WTC11 (cell line): ENCODE measurements around the gene PHLDA3.

ENCODE experiments used
- FOXJ3 ChIP-seq: sonication (generic); formaldehyde crosslinking; IDR thresholded peaks from 2 replicates; pipeline ENCODE4 v1.9.0; 2021; ENCODE audit warnings: missing genetic modification reagents, mild to moderate bottlenecking, borderline replicate concordance
- NFE2L1 ChIP-seq: sonication (generic); formaldehyde crosslinking; IDR thresholded peaks from 2 replicates; pipeline ENCODE4 v1.8.1; 2023; ENCODE audit warnings: missing genetic modification reagents
- NFYB ChIP-seq: sonication (generic); formaldehyde crosslinking; conservative IDR thresholded peaks from 2 replicates; pipeline ENCODE4 v1.8.0; 2022; ENCODE audit warnings: low read depth, missing genetic modification reagents
- ZNF121 ChIP-seq: sonication (generic); formaldehyde crosslinking; IDR thresholded peaks from 2 replicates; pipeline ENCODE4 v1.8.0; 2023; ENCODE audit warnings: missing genetic modification reagents
- ZNF317 ChIP-seq: sonication (generic); formaldehyde crosslinking; IDR thresholded peaks from 2 replicates; pipeline ENCODE4 v1.8.1; 2023; ENCODE audit warnings: low read depth, mild to moderate bottlenecking, moderate library complexity, missing genetic modification reagents, borderline replicate concordance
- TF ChIP-seq, protein P1 (sequence below): fragments of 200-600 bp; IDR thresholded peaks from 2 replicates; pipeline ENCODE4 v1.8.0; 2022; ENCODE audit warnings: antibody characterized with exemption

DNA sequence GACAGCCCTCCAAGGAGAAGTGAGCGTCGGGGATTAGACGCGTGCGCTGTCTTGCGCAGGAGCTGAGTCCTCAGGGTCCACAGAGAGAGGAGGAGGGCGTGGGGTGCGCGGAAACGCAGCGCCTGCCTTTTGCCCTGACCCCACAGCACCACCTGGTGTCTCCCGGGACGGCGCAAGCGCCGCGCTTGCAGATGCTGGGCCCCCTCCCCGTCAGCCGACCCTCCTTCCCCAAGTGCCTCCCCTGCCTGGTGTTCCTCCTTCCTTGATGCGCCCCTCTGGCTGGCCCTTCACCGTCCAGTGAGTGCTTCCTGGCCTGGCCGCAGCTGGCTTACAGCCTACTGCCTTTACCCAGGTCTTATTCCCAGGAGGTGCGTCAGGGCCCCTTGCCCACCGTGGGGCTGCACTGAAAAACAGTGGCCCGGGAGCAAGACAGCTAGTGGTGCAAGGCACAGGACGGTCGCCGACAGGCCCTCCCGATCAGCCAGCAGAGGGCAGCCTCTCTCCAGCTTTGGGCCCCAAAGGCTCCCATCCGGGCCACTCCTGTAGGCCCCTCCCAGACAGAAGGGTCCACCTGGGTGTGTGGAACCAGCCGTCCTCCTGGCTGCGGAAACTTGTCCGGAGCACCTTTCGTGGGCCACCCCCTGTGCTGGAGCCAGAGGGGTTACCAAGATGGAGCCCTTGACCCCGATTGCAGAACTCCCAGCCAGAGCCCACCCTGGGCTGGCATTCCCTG is 12.9 kb upstream of the PHLDA3 start:
- TF ChIP-seq NFE2L1 (no peak), FOXJ3 (CRISPR knock-in tag) (no peak), NFYB (CRISPR knock-in tag) (no peak), ZNF121 (CRISPR knock-in tag) (peak; percentile 3; the same call in 1 of the 2 replicates), ZNF317 (no peak)
- TF ChIP-seq, protein P1, sequence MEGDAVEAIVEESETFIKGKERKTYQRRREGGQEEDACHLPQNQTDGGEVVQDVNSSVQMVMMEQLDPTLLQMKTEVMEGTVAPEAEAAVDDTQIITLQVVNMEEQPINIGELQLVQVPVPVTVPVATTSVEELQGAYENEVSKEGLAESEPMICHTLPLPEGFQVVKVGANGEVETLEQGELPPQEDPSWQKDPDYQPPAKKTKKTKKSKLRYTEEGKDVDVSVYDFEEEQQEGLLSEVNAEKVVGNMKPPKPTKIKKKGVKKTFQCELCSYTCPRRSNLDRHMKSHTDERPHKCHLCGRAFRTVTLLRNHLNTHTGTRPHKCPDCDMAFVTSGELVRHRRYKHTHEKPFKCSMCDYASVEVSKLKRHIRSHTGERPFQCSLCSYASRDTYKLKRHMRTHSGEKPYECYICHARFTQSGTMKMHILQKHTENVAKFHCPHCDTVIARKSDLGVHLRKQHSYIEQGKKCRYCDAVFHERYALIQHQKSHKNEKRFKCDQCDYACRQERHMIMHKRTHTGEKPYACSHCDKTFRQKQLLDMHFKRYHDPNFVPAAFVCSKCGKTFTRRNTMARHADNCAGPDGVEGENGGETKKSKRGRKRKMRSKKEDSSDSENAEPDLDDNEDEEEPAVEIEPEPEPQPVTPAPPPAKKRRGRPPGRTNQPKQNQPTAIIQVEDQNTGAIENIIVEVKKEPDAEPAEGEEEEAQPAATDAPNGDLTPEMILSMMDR = peak; percentile 88
